Measurements from ENCODE around the gene KRTAP6-3.

DNA sequence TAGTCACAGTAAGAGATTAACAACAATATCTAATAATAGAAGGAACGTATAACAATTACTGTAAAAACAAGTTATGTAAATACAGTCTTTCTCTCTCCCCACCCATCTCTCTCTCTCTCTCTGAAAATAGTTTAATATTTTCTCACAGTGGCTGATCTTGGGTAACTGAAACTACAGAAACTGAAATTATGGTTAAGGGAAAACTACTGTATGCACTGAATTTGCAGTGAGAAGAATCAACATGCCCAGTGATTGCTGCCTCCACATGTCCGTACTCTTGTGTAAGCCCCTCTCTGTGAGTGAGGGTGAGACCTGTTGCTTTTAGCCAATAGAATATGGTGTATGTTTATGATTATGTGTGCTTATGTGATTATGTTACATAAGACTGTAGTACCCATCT, 19.9 kb downstream of the KRTAP6-3 start:
- TF ChIP-seq EP300 (conservative IDR thresholded peaks at IDR 0.05; ENCODE audit: poor library complexity, severe bottlenecking) (no peak), EZH2 (IDR thresholded peaks at IDR 0.05; ENCODE audit: borderline replicate concordance, insufficient read depth, low read length, poor library complexity, severe bottlenecking) (no peak), TAF1 (IDR thresholded peaks at IDR 0.05; ENCODE audit: low read depth) (no peak)
- TF ChIP-seq, protein P1, sequence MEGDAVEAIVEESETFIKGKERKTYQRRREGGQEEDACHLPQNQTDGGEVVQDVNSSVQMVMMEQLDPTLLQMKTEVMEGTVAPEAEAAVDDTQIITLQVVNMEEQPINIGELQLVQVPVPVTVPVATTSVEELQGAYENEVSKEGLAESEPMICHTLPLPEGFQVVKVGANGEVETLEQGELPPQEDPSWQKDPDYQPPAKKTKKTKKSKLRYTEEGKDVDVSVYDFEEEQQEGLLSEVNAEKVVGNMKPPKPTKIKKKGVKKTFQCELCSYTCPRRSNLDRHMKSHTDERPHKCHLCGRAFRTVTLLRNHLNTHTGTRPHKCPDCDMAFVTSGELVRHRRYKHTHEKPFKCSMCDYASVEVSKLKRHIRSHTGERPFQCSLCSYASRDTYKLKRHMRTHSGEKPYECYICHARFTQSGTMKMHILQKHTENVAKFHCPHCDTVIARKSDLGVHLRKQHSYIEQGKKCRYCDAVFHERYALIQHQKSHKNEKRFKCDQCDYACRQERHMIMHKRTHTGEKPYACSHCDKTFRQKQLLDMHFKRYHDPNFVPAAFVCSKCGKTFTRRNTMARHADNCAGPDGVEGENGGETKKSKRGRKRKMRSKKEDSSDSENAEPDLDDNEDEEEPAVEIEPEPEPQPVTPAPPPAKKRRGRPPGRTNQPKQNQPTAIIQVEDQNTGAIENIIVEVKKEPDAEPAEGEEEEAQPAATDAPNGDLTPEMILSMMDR (IDR thresholded peaks at IDR 0.05; ENCODE audit: poor library complexity, severe bottlenecking), result no peak

All from neural cell (in vitro differentiated cells).